GM21576 (cell line): ENCODE measurements around the gene NT5C3A.
A peak's percentile ranks its signal among the peaks of the same experiment; 100 is the strongest.
"Not testable (repeated sequence)": the region's sequence is repeated elsewhere in the genome, so short reads cannot be mapped to it uniquely, and the experiment has no call there.

Source experiments
- ATAC-seq: cut with Tn5 transposase; IDR thresholded peaks from one replicate; pipeline ENCODE4 v1.9.1; 2021; ENCODE audit warnings: mild to moderate bottlenecking, moderate library complexity; ENCODE audit not compliant: unreplicated experiment

Gene NT5C3A

DNA sequence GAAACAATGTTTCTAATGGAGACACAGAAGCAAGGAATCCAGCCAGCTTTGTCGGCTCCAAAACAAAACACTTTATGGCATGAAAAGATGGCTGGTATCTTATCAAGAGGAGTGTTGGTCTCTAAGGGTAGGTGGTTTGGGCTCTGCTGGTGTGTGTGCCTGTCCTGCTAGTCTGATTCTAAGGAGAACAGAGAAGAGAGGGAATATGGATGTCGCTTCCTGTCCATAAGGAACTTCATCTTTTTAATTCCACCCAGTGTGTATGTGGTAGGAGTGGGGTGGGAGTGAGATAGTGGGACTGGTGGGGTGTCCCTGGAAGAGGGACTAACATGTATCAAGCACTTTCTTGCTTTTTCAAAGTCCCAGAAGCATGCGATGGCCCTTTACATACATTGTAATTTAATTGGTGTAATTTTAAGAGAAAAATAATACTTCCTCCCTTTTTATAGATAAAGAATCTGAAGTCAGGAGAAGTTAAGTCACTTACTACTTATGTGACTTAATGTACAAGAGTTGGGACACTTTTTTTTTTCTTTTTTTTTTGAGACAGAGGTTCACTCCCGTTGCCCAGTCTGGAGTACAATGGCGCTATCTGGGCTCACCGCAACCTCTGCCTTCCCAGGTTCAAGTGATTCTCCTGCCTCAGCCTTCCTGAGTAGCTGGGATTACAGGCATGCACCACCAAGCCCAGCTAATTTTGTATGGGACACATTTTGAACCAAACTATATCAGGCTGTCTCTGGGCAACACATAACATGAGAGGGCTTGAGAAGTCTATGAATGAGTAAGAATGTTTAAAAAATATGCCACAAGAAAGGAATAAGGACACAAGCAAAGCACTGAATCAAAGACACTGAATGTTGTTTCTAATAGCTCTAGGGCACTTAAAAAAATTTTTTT lies 18.8 kb downstream of the NT5C3A start:
- no peak for ATAC-seq

- ATAC-seq: no peak
Observed at GRCh38 chr7:33041631-33042428, 20.7 kb downstream of the NT5C3A start.

- peak; percentile 97 for ATAC-seq
Observed at GRCh38 chr7:33040803-33041516, 21.6 kb downstream of the NT5C3A start.

DNA sequence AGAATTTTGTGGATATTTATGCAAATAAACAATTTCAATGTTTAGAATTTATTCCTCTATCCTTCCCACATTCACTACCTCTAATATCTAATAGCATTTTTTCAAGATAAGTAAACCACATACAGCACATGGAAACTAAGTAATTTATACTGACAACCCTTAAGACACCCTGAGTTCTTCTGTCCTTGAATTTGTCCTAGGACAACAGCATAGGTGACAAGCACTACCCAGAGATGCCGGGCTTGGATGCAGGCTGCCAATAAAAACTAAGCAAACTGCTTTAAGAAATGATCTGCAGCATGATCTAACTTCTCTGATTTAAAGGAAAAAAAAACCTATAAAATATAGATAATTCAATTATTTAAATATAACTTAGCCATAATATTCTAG lies 22.7 kb downstream of the NT5C3A start:
- no peak for ATAC-seq

GRCh38 chr7:33039257-33039902 lies 23.2 kb downstream of the NT5C3A start:
- peak; percentile 37 for ATAC-seq

DNA sequence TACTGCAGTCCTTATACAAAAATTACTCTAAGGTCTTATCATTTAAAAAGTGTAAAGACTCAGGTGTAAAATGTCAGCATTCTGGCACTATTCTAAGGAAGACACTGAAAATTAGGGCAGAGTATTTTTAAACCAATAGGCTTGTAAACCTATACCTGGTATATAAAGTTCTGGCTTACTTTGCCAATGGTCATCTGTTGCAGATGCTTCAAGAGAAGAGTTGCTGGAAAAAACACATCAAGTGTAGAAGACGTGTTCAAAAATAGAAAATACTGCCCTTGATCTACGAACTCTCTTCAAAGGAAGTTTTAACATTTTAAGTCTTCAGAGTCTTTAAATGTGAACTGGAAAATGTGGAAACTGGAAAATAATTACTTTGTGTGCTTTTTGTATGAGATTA lies 23.9 kb downstream of the NT5C3A start:
- no peak for ATAC-seq

- ATAC-seq: no peak
Observed at GRCh38 chr7:33035776-33036175, 26.8 kb downstream of the NT5C3A start.

- ATAC-seq: no peak
Observed at GRCh38 chr7:33024189-33024757, 38.3 kb downstream of the NT5C3A start.

- no peak for ATAC-seq
Observed at GRCh38 chr7:33012364-33012763, 50.2 kb downstream of the NT5C3A start.

DNA sequence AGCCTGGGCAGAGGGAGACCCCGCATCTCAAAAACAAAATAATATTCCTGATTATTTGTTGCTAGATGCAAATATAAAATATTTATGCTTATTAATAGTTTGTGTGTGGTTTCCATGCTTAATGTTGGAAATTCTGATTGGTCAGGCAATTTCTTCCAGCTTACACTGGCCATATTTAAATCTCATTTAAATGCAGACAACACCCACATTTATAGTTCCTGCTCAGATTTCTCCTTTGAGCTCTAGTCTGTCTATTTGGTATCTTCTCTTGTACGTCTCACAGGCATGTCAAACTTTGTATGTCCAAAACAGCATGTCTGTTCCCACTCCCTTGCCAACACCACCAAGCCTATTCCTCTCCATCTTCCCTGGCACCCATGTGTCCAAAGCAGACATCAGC lies 52.8 kb downstream of the NT5C3A start:
- no peak for ATAC-seq

- ATAC-seq: not testable (repeated sequence)
Observed at GRCh38 chr7:33005690-33006089, 56.9 kb downstream of the NT5C3A start.

DNA sequence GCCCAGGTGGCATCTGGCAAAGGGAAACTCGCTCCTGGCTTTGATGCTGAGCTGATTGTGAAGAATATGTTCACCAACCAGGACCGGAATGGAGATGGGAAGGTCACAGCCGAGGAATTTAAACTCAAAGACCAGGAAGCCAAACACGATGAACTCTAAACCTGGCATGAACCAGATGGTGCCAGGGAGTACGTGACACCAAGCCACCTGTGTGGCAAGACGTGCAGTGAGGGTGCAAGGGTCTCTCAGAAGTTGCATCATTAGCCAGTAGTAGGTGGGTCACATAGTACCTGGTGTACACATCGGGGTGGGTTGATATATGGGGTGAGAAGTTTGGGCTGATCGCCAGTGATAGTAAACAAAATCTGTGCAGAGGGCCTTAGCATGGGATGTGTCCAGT lies 57.4 kb downstream of the NT5C3A start:
- not testable (repeated sequence) for ATAC-seq

GRCh38 chr7:33004104-33004616 lies 58.4 kb downstream of the NT5C3A start:
- not testable (repeated sequence) for ATAC-seq

- ATAC-seq: not testable (repeated sequence)
Observed at GRCh38 chr7:33003111-33003510, 59.5 kb downstream of the NT5C3A start.

DNA sequence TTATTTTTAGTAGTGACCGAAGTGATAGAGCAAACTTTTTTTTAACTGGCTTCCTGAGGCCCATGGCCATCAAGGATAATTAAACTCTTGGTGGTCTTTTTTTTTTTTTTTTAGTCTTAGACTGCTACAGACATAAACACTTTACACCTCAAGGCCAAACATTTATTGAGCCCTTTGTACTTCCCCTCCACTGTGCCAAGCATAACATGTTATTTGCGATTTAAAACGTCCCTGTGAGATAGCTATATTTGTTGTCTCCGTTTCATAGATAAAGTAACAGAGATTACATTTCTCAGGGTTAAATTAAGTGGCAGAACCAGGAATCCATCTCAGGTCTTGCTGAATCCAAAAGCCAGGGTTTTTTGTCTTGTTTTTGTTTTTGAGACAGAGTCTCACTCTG lies 63.2 kb downstream of the NT5C3A start:
- not testable (repeated sequence) for ATAC-seq

- ATAC-seq: peak; percentile 64
Observed at GRCh38 chr7:32998361-32999171, 64.0 kb downstream of the NT5C3A start.

DNA sequence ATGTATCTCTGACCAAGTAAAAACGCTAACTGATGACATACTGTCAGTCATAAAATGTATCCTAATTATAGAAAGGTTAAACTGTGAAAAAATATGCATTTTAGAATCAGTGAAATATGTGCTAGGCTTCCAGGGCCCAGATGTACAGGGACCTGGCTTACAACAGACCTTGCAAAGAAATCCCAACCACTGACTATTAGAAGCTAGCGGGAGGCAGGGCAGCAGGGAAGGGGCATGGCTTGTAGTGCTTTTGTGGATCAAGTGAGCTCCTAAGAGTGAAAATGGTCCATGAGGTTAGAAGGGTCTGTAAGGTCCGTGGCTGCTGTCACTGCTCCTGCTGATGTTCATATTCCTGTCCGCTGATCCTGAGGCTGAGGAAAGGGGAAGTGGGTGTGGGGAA lies 64.6 kb downstream of the NT5C3A start:
- ATAC-seq: not testable (repeated sequence)

GRCh38 chr7:32992750-32993149 lies 69.8 kb downstream of the NT5C3A start:
- ATAC-seq: not testable (repeated sequence)

DNA sequence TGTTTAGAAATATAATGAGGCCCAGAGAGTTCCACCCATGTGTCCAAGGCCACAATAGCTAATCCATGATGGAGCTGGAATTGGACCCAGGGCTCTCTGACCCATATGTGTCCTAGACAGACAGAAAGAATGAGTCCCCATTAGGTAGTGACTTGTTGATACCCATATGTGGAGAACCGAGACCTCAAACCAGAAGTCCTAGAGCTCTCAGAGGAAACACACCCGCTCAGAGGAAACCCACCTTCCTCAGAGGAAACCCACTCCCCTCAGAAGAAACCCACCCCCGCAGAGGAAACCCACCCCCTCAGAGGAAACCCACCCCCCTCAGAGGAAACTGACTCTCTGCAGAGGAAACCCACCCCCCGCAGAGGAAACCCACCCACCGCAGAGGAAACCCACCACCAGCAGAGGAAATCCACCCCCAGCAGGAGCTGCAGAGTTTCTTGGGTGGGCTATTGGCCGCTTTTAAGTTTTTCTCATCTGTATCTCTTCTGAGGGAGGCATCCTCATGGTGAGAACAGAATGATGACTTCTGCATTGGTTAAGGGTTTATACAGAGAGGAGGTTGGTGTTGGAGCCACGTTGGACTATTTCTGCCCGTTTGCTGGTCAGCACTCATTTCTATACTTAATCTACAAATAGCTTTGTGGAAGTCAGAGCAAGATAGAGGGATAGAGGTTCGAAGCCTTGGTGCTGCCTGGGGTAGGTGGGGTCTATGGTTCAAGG lies 70.4 kb downstream of the NT5C3A start:
- not testable (repeated sequence) for ATAC-seq
